Inferior parietal cortex (tissue), 1 donor: ENCODE data around the gene TFPI.
"Not testable (repeated sequence)": the region's sequence is repeated elsewhere in the genome, so short reads cannot be mapped to it uniquely, and the experiment has no call there.

Experiments used
- DNase-seq: peaks from one replicate; pipeline ENCODE4 v3.0.0-alpha.2; 2016; ENCODE audit errors: extremely low spot score

TFPI gene

GRCh38 chr2:187552828-187553681 lies 1.2 kb downstream of the TFPI start:
- DNase-seq = no peak

DNA sequence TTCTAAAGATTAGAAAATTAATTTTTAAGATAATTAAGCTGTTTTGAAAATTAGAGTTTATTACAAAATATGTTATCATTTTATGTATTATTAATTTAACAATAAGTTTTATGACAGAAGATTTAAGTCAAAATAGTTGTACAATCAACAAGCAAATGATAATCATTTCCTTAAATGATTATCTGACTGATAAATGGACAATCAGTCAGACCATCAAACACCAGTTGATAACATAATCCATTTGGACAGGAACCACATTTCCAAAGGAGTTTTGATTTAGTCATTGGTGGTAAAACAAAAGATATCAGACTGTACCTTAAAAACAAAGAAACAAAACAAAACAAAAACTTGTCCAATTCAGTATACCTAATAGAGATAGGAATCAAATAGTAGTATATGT lies 1.9 kb downstream of the TFPI start:
- no peak for DNase-seq

- no peak for DNase-seq
These were observed 3.4 kb downstream of the TFPI start for GRCh38 chr2:187550857-187551256.

- no peak for DNase-seq
These were observed 4.2 kb downstream of the TFPI start for GRCh38 chr2:187549951-187550555.

DNA sequence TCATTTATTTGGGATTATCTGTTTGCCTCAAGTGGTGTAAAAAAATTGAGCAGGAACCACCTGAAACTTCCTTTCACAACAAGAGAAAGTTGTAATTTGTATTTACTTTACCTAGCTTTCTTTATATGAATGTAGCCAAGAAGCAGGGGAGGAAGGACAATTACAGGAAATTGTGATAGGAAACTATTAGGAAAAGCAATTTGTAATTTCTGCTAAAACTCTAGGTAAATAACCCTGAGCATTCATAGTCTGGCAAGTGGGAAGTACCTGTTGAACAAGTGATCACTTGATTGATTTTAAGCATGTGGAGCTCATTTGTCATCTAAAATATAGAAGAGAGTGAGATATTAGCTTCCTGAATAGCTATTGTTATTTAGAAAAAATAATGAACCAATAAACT lies 5.0 kb downstream of the TFPI start:
- no peak for DNase-seq

- DNase-seq = no peak
These were observed 5.6 kb downstream of the TFPI start for GRCh38 chr2:187548656-187549055.

DNA sequence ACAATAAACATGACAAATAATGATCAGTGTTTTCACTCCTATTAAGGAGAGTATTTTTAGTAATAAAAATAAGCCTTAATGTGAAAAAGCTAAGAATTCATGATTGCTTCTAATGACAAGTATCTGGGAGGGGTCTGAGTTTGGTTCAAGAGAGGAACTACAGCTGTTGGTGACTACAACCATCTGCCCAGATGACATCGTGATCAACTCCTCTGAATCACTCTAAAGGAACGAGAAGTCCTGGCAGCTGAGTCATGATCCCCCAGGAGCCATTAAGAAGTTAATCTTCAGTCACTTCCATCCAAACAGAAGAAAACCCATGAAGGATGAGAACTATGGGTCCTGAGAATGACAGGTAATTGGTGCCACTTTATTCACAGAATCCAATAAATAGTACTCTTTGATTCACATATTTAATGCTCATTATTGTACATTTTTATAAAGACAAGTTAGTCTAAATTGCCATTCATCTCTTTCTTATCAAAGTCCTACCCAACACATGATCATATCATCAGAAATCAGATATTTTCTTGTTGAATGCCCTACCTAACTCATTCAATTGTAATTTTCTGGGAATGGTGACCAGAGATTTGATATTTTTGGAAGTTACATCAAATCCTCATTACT lies 6.8 kb downstream of the TFPI start:
- DNase-seq = no peak

GRCh38 chr2:187546762-187547333 lies 7.4 kb downstream of the TFPI start:
- DNase-seq = no peak

DNA sequence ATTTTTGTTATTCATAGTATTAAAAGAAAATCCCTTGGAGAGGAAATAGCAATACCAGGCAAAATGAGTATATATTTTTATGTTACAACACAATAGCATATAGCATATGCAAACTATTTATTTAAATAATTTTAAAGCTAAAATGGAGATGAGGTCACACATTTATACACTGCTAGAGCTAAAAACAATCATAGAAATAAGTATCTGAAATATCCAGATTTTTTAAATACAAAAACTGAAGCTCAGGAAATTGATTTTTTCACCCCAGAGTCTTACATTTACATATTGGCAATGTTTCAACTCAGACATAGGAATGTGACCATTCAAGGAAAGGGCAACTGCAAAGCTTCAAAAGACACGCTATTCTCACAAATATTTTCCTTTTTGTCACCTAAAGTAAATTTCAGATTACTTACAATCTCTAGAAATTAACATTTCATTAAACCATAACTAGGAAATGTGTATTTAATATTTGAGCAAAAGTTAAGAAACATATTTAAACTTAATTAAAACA lies 8.9 kb downstream of the TFPI start:
- DNase-seq = no peak

DNA sequence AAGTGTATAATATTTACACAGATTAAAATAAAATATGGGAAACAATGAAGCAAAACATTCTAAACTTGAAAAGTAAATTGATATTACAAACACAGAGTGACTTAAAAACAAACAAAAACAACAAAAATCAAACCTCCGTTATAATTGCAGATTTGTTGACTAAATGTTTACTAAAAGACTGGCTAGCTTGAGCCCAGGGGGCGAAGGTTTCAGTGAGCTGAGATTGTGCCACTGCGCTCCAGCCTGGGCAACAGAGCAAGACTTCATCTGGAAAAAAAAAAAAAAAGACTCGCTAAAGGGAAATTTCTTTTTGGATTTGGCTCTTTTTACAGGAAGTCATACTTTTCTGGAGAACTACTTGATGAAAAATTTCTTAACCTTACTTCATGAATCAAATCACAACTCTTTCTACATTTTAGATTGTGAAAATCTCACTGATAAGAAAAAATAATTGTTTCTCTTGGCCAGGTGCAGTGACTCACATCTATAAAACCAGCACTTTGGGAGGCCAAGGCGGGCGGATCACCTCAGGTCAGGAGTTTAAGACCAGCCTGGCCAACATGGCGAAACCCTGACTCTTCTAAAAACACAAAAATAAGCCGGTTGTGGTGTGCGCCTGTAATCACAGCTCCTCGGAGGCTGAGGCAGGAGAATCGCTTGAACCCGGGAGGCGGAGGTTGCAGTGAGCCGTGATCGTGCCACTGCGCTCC lies 9.7 kb downstream of the TFPI start:
- DNase-seq = no peak

DNA sequence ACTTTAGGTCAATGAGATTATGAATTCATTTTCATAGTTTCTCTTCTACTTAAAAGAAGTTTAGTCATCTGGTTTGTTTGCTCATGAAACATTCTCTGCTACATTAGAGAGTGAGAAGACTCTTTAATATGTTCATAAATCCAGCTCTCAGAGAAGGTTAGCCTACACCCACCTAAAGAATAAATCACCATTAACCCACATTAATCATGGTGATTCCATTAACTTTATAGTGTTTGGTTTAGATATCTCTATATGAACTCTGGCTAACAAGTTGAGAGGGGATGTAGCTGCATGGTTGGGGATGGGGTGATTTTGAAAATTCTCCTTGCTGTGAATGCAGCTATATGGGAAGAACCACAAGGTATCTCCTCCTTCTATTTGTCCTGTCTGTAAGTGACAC lies 10.7 kb downstream of the TFPI start:
- no peak for DNase-seq

DNA sequence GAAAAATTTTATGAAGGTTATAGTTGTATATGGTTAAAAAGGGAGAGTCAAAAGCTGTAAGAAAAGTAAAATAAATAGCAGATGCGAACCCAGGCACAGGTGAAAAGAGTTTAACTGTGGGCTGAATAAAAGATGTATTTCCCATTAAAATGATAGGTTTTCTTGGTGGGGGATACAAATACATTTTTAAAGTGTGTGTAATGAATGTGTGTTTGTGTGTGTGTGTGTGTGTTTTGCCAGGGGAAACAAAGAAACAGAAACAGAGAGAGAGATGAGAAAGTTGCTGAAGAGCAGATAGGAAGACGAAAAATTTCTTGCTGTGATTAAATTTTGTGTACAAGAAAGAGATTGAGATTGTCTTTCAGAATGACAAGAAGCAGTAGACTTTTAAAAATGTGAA lies 12.1 kb downstream of the TFPI start:
- DNase-seq = no peak

DNA sequence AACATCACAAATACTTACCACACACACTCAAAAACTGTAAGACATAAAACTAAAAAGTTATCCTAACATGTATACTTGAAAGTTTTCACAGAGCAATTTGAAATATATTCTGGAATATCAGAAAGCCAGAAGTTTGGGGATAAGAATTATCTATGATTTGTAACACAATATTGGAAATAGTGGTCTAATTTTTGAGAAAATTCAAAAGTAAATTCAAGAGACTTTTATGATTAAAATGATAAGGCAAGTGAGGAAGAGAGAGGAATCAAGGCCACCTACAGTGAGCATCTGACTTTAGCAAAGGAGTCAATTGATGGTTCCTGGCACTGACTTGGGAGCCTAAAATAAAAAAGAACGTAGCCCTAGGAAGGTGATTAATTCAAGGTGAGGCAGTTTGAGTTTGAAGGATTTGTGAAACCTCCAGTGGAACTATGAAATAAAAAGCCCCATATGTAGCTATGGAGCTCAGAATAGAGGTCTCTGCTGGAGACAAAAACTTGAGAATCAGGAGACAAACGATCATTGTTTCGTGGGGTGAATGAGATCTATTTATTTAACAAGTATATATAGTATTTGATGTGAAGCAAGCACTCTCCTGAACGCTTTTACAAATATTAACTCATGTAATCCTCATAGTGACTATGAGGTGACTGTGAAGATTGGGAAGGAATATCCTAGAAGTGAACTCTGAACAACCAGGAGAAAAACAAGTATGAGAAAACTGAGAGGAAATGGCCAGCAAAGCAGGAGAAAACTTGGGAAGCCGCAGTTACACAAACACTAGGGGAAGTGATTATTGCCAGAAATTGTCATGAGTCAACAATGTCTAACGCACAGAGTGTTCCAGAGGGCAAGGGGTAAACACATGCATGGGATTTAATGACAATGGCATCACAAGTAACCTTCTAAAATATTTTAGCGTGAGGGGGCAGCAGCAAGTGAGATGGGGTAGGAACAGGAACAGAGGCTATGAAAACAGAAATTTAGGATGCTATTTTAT lies 12.8 kb downstream of the TFPI start:
- no peak for DNase-seq

- DNase-seq = not testable (repeated sequence)
These were observed 16.0 kb downstream of the TFPI start for GRCh38 chr2:187538222-187538621.

DNA sequence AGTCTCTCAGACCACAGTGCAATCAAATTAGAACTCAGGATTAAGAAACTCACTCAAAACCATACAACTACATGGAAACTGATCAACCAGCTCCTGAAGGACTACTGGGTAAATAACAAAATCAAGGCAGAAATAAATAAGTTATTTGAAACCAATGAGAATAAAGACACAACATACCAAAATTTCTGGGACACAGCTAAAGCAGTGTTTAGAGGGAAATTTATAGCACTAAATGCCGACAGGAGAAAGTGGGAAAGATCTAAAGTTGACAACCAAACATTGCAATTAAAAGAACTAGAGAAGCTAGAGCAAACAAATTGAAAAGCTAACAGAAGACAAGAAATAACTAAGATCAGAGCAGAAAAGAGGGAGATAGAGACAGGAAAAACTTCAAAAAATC lies 18.9 kb downstream of the TFPI start:
- not testable (repeated sequence) for DNase-seq

DNA sequence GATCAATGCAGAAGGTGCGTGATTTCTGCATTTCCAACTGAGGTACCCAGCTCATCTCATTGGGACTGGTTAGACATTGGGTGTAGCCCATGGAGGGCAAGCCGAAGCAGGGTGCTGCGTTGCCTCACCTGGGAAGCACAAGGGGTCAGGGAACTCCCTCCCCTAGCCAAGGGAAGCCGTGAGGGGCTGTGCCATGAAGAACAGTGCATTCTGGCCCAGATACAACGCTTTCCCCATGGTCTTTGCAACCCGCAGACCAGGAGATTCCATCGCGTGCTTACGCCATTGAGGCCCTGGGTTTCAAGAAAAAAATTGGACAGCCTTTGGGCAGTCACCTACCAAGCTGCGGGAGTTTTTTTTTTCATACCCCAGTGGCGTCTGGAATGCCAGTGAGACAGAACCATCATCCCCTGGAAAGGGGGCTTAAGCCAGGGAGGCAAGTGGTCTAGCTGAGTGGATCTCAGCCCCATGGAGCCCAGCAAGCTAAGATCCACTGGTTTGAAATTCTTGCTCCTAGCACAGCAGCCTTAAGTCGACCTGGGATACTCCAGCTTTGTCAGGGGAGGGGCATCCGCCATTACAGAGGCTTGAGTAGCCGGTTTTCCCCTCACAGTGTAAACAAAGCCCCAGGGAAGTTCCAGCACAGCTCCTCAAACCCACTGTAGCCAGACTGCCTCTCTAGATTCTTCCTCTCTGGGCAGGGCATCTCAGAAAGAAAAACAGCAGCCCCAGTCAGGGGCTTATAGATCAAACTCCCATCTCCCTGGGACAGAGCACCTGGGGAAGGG lies 21.7 kb downstream of the TFPI start:
- no peak for DNase-seq

DNA sequence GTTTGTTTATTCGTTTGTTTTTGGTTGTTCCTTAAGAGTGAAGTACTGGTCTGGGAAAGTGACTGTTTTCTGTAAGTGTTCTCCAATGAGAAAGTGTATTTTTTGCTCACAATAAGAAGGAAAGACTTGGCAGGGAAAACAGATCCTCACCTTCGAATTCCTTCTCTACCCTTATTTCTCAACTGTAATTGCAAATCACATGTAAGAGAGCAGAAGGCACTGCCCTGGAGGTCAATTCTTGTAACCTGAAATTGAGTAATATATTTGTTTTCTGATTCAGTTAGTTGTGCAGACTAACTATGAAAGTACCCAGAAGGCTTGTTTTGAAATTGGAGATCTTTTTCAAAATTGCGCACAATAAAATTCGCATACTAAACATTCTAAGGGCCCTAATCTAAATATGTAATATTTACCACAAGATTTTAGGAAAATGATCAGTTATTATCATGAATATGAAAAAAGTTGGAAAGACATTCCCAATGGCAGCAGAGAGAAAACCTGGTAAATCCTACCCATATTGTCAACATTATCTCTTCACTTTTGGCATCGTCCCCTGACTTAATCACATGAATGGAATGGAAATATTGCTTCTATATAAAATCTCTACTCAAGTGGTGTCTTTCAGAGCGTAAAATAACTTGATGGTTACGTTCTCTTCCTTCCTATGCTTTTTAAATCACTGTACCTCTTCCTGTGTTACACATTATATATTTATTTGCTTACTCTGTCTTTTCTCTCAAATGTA lies 24.1 kb downstream of the TFPI start:
- no peak for DNase-seq

DNA sequence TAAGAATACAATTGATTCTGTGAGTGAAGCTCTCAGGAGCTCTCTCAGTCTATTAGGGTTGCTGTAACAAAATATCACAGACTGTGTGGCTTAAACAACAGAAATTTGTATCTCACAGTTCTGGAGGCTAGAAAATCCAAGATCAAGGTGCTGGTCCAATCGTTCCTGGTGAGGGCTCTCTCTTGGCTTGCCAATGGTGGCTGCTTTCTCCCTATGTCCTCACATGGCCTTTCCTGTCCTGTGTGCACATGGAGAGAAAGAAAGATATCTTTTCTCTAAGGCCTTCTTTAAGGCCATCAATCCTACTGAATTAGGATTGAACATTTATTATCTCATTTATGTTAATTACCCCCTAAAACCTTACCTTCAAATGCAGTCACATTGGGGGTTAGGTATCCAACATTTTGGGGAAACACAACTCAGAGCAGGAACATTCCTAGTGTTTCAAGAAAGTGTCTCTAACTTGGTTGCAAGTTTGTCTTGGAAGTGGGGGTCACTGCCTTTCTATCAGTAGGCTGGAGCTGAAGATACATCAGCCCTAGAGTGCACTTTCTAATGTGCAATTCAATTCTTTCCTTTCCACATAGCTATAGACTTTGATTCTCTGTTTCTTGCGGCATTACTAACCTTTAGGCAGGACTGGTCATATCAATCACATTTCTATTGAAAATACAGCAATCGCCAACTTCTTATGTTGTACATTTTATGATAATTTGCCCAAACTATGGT lies 24.8 kb downstream of the TFPI start:
- no peak for DNase-seq
